SK-N-SH (cell line): ENCODE data around the gene TP73. TPM values are rescaled to one million over a fixed set of nuclear protein-coding genes. Genes with fewer than 3 reads are reported as not detected.

Source experiments
- CTCF ChIA-PET: fragments of 300-600, 350-600 bp; formaldehyde crosslinking; extraction: SDS; loops from one replicate; lab custom pipeline; 2021; lab: Yijun Ruan, JAX
- POLR2A ChIA-PET: fragments of 350-600 bp; sonication (Branson Sonifier 250); formaldehyde crosslinking; extraction: SDS; loops from one replicate; lab custom pipeline; 2020; ENCODE audit warnings: antibody characterized with exemption, inconsistent platforms; lab: Yijun Ruan, JAX
- DNase-seq: peaks from one replicate; pipeline ENCODE4 v3.0.0; 2012
- H2AFZ ChIP-seq: fragments of 200-600 bp; sonication (generic); 2 replicates; pipeline ENCODE4 v1.8.1; 2016; ENCODE audit warnings: antibody characterized with exemption, mild to moderate bottlenecking, low read depth
- H3F3A ChIP-seq: fragments of 200-600 bp; sonication (generic); replicated peaks from 2 replicates; pipeline ENCODE3; 2016; ENCODE audit warnings: antibody characterized with exemption, mild to moderate bottlenecking; ENCODE audit not compliant: insufficient read depth
- H3K27ac ChIP-seq, 2 experiments: fragments of 200-500 bp in 1 of 2; fragments of 200-600 bp in 1 of 2; sonication (Bioruptor generic) in 1 of 2; sonication (generic), shearing (Covaris generic) in 1 of 2; 2 replicates each; pipeline versions ENCODE4 v1.5.1 to v1.6.1; 2014 to 2016; ENCODE audit warnings: low read depth in 2 of 2, inconsistent platforms in 1 of 2, low read length in 1 of 2, mild to moderate bottlenecking in 1 of 2, mixed read lengths in 1 of 2
- H3K27me3 ChIP-seq: fragments of 200-600 bp; sonication (generic), shearing (Covaris generic); 2 replicates; pipeline ENCODE4 v1.6.1; 2016; ENCODE audit warnings: mixed run types; ENCODE audit not compliant: insufficient read depth
- H3K36me3 ChIP-seq, 2 experiments: fragments of 200-500 bp in 1 of 2; fragments of 200-600 bp in 1 of 2; sonication (Bioruptor generic) in 1 of 2; sonication (generic) in 1 of 2; replicated peaks in 1 of 2; 2 replicates each; pipeline versions ENCODE3 to v1.5.1; 2014 to 2016; ENCODE audit warnings: low read length in 1 of 2, mild to moderate bottlenecking in 1 of 2; ENCODE audit not compliant: insufficient read depth in 2 of 2, control insufficient read depth in 1 of 2
- H3K4me1 ChIP-seq, 2 experiments: fragments of 200-500 bp in 1 of 2; fragments of 200-600 bp in 1 of 2; sonication (Bioruptor generic) in 1 of 2; sonication (generic), shearing (Covaris generic) in 1 of 2; 2 replicates each; pipeline versions ENCODE4 v1.5.1 to v1.6.1; 2014 to 2016; ENCODE audit warnings: low read depth in 1 of 2, low read length in 1 of 2, mixed run types in 1 of 2; ENCODE audit not compliant: insufficient read depth in 2 of 2, control insufficient read depth in 1 of 2
- H3K4me2 ChIP-seq: fragments of 200-600 bp; sonication (generic), shearing (Covaris generic); 2 replicates; pipeline ENCODE4 v1.6.1; 2017; ENCODE audit warnings: mixed run types
- H3K4me3 ChIP-seq, 2 experiments: fragments of 200-500 bp in 1 of 2; fragments of 200-600 bp in 1 of 2; sonication (Bioruptor generic) in 1 of 2; sonication (generic), shearing (Covaris generic) in 1 of 2; 2 replicates each; pipeline versions ENCODE4 v1.5.1 to v1.8.1; 2014 to 2016; ENCODE audit warnings: low read depth in 2 of 2, inconsistent platforms in 1 of 2, low read length in 1 of 2, mild to moderate bottlenecking in 1 of 2, mixed read lengths in 1 of 2, moderate library complexity in 1 of 2
- H3K79me2 ChIP-seq: fragments of 200-600 bp; sonication (generic); 2 replicates; pipeline ENCODE4 v1.8.1; 2017; ENCODE audit warnings: mild to moderate bottlenecking; ENCODE audit not compliant: insufficient read depth
- H3K9ac ChIP-seq: fragments of 200-600 bp; sonication (generic); 2 replicates; pipeline ENCODE4 v1.6.1; 2017; ENCODE audit warnings: mixed run types
- H3K9me2 ChIP-seq: fragments of 200-600 bp; sonication (generic); 2 replicates; pipeline ENCODE4 v1.6.1; 2017; ENCODE audit warnings: mixed run types
- H3K9me3 ChIP-seq: fragments of 200-600 bp; sonication (generic); 2 replicates; pipeline ENCODE4 v1.6.1; 2017; ENCODE audit warnings: mixed run types, mild to moderate bottlenecking, moderate library complexity
- H4K20me1 ChIP-seq: fragments of 200-600 bp; sonication (generic); 2 replicates; pipeline ENCODE4 v1.6.1; 2017; ENCODE audit warnings: mild to moderate bottlenecking, mixed run types; ENCODE audit not compliant: insufficient read depth
- CHD2 ChIP-seq: fragments of 150-350 bp; IDR thresholded peaks from 2 replicates; pipeline ENCODE4 v1.6.1; 2018; ENCODE audit warnings: low read length; ENCODE audit not compliant: partially characterized antibody
- EP300 ChIP-seq, 2 experiments: IDR thresholded peaks; 2 replicates each; pipeline versions ENCODE4 v1.4.0 to v1.6.1; 2012; ENCODE audit warnings: borderline replicate concordance in 1 of 2, low read depth in 1 of 2, low read length in 1 of 2
- EZH2phosphoT487 ChIP-seq: fragments of 200-600 bp; sonication (generic); IDR thresholded peaks from 2 replicates; pipeline ENCODE4 v1.6.1; 2017; ENCODE audit warnings: low read depth, mixed run types, mild to moderate bottlenecking, antibody characterized with exemption, moderate library complexity, borderline replicate concordance
- FOSL2 ChIP-seq: IDR thresholded peaks from 2 replicates; pipeline ENCODE4 v1.4.0; 2012; ENCODE audit warnings: low read depth, mild to moderate bottlenecking, moderate library complexity, borderline replicate concordance
- FOXM1 ChIP-seq: IDR thresholded peaks from 2 replicates; pipeline ENCODE4 v1.4.0; 2012; ENCODE audit warnings: low read depth, mild to moderate bottlenecking
- IRF3 ChIP-seq: fragments of 150-350 bp; IDR thresholded peaks from 2 replicates; pipeline ENCODE4 v1.6.1; 2016; ENCODE audit warnings: mild to moderate bottlenecking, low read depth, low read length
- MEF2A ChIP-seq: IDR thresholded peaks from 2 replicates; pipeline ENCODE4 v1.4.0; 2012; ENCODE audit warnings: low read depth, borderline replicate concordance
- MXI1 ChIP-seq: IDR thresholded peaks from 2 replicates; pipeline ENCODE4 v1.6.1; 2012; ENCODE audit warnings: mild to moderate bottlenecking, low read depth, low read length, improper control_type of control experiment
- NFIC ChIP-seq: IDR thresholded peaks from 2 replicates; pipeline ENCODE4 v1.4.0; 2012; ENCODE audit warnings: borderline replicate concordance
- NRF1 ChIP-seq: IDR thresholded peaks from 2 replicates; pipeline ENCODE4 v1.6.1; 2012; ENCODE audit warnings: low read depth, mild to moderate bottlenecking, low read length
- RFX5 ChIP-seq: IDR thresholded peaks from 2 replicates; pipeline ENCODE4 v1.6.1; 2012; ENCODE audit warnings: mild to moderate bottlenecking, improper control_type of control experiment, low read length
- SMC3 ChIP-seq: IDR thresholded peaks from 2 replicates; pipeline ENCODE4 v1.6.1; 2012; ENCODE audit warnings: low read depth, low read length, improper control_type of control experiment
- TEAD4 ChIP-seq: IDR thresholded peaks from 2 replicates; pipeline ENCODE4 v1.4.0; 2012; ENCODE audit warnings: mild to moderate bottlenecking, borderline replicate concordance; ENCODE audit not compliant: insufficient read depth
- WGBS: methylation state at CpG from one replicate; pipeline ENCODE4 v1.1.6; 2017; ENCODE audit warnings: low lambda C conversion rate; 5-methylcytosine and 5-hydroxymethylcytosine counted together
- polyA plus RNA-seq, 3 experiments: library from polyadenylated mRNA; depleted of rRNA; stranded (reverse); fragments of >200 nt; gene quantifications; 2 replicates each; pipeline ENCODE4 v1.2.3, GENCODE V29; 2012
- TF ChIP-seq, protein P1 (sequence below): IDR thresholded peaks from 2 replicates; pipeline ENCODE4; 2012
- TF ChIP-seq, protein P2 (sequence below): fragments of 200-600 bp; sonication (generic); IDR thresholded peaks from 2 replicates; pipeline ENCODE4 v1.6.1; 2017; ENCODE audit warnings: antibody characterized with exemption, mild to moderate bottlenecking, moderate library complexity

TP73 gene
- polyA plus RNA-seq, 1 of the 3 experiments (the other 2 are of a cell fraction), result 0.64 TPM

DNA sequence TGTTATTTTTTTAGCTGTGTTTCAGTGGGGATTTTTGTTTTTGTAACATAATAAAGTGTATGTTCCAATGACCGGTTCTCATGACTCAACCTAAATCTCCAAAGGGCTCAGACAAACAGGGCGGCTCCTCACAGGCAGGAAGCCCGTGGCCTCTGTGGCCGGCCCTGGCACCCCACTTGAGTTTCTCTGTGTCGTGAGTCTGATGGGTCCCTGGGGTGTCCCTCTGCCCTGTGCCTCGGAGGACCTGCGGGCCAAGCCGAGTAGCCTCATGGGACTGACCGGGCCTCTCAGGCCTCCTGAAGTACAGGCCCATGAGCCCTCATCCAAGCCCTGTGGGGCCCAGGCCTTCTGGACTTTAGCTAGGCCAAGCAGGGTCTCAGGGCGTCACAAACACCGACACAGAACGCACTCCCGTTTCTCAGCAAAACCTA is 83.8 kb downstream of the TP73 start:
- CTCF ChIA-PET, result interaction anchor here (1.0 to 4.3 kb wide), 4 partner anchors 9 to 283 kb away, joined by 3 to 21 read pairs (median 4); no protein-coding TSS in a partner anchor
- no peak overlapping the region for H3K9ac ChIP-seq

More for the DNA sequence above, 83.8 kb downstream of the TP73 start:
- no peaks in the 10 kb centered on the region for H3K9me2 ChIP-seq
- H3K27ac ChIP-seq, result no peak overlapping the region; a peak in 2 of 4 replicates
- H3K4me3 ChIP-seq, result no peak overlapping the region
- TF ChIP-seq SMC3, result no peak
- no peak for TF ChIP-seq EZH2phosphoT487
- no peak for TF ChIP-seq NFIC
- TF ChIP-seq, protein P1, sequence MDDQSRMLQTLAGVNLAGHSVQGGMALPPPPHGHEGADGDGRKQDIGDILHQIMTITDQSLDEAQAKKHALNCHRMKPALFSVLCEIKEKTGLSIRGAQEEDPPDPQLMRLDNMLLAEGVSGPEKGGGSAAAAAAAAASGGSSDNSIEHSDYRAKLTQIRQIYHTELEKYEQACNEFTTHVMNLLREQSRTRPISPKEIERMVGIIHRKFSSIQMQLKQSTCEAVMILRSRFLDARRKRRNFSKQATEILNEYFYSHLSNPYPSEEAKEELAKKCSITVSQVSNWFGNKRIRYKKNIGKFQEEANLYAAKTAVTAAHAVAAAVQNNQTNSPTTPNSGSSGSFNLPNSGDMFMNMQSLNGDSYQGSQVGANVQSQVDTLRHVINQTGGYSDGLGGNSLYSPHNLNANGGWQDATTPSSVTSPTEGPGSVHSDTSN, result no peak
- no peak for TF ChIP-seq EP300 (IDR thresholded peaks at IDR 0.05; ENCODE audit: borderline replicate concordance in 1 of 2, low read depth in 1 of 2, low read length in 1 of 2)
- no peak for TF ChIP-seq MEF2A
- no peak for TF ChIP-seq NRF1
- no peak for TF ChIP-seq FOSL2
- no peak for TF ChIP-seq TEAD4
- TF ChIP-seq, protein P2, sequence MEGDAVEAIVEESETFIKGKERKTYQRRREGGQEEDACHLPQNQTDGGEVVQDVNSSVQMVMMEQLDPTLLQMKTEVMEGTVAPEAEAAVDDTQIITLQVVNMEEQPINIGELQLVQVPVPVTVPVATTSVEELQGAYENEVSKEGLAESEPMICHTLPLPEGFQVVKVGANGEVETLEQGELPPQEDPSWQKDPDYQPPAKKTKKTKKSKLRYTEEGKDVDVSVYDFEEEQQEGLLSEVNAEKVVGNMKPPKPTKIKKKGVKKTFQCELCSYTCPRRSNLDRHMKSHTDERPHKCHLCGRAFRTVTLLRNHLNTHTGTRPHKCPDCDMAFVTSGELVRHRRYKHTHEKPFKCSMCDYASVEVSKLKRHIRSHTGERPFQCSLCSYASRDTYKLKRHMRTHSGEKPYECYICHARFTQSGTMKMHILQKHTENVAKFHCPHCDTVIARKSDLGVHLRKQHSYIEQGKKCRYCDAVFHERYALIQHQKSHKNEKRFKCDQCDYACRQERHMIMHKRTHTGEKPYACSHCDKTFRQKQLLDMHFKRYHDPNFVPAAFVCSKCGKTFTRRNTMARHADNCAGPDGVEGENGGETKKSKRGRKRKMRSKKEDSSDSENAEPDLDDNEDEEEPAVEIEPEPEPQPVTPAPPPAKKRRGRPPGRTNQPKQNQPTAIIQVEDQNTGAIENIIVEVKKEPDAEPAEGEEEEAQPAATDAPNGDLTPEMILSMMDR, result no peak
- no peak for TF ChIP-seq MXI1
- TF ChIP-seq FOXM1, result no peak
- no peak for TF ChIP-seq RFX5
- no peak for TF ChIP-seq CHD2
- no peak for TF ChIP-seq IRF3
- peaks cover 7 to 39% of the 10 kb centered on the region in 2 experiments for H3K36me3 ChIP-seq
- 94% methylated on average over 12 of the region's 13 CpGs for WGBS
- no peak overlapping the region for H2AFZ ChIP-seq
- H3K27me3 ChIP-seq, result no peaks in the 10 kb centered on the region
- H3K4me1 ChIP-seq, result peaks cover 0 to 24% of the 10 kb centered on the region in 2 experiments; a peak in 1 of 4 replicates
- no peaks in the 10 kb centered on the region for H3K79me2 ChIP-seq
- H3K4me2 ChIP-seq, result no peak overlapping the region
- no peaks in the 10 kb centered on the region for H3F3A ChIP-seq
- POLR2A ChIA-PET, result no interaction called here
- H3K9me3 ChIP-seq, result no peaks in the 10 kb centered on the region
- no peaks in the 10 kb centered on the region for H4K20me1 ChIP-seq
- DNase-seq, result no peak
